ENCODE results near the gene FAM120A. TPM values are rescaled to one million over a fixed set of nuclear protein-coding genes. Genes with fewer than 3 reads are reported as not detected.

Gene FAM120A
- total and polyA plus RNA-seq, 9 of the 15 experiments (the other 6 are each of a cell fraction or from before 2014, with no cell fraction given), result 8.7 to 71.0 (median 42.2) TPM

DNA sequence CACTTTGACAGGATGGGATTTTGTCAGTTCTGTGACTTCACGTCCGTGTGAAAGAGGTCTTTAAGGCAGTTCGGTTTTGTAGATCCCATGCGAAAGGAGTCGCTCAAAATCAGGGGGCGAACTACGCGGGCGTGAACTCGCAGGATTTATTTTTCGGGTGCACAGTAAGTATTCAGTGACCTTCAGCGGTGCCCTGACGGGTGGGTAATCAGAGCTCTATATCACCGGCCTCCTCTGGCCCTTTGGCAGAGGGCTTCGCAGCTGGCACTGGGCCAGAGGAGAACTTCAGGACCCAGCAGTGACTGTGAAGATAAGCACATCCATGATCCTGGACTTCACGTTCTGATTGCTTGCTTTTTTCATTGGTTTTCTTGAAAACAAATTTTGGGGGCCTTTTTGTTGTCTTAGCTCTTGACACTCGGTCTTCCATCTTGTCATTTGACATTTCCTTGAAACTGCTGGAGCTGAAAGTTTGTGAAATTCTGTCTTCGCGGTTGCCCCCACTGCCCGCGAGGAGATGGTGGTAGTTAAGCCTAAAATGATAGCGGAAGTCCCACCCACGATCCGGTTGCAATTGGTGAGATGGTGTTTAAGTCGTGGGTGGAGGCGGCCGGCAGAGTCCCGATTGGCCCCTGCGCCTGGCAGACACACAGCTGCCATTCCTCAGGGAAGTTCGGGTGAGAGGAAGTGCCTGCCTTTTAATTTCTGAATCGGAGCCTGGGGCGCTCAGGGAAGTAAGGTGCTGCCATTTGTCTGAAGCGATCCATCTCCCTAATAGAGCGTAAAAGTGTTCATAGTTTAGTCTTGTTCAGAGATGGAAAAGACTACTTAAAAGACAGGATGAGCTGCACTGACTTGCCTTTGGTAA lies 1.8 kb downstream of the FAM120A start, which contains the start of gene FAM120AOS (continued):
- TF ChIP-seq, protein P1, sequence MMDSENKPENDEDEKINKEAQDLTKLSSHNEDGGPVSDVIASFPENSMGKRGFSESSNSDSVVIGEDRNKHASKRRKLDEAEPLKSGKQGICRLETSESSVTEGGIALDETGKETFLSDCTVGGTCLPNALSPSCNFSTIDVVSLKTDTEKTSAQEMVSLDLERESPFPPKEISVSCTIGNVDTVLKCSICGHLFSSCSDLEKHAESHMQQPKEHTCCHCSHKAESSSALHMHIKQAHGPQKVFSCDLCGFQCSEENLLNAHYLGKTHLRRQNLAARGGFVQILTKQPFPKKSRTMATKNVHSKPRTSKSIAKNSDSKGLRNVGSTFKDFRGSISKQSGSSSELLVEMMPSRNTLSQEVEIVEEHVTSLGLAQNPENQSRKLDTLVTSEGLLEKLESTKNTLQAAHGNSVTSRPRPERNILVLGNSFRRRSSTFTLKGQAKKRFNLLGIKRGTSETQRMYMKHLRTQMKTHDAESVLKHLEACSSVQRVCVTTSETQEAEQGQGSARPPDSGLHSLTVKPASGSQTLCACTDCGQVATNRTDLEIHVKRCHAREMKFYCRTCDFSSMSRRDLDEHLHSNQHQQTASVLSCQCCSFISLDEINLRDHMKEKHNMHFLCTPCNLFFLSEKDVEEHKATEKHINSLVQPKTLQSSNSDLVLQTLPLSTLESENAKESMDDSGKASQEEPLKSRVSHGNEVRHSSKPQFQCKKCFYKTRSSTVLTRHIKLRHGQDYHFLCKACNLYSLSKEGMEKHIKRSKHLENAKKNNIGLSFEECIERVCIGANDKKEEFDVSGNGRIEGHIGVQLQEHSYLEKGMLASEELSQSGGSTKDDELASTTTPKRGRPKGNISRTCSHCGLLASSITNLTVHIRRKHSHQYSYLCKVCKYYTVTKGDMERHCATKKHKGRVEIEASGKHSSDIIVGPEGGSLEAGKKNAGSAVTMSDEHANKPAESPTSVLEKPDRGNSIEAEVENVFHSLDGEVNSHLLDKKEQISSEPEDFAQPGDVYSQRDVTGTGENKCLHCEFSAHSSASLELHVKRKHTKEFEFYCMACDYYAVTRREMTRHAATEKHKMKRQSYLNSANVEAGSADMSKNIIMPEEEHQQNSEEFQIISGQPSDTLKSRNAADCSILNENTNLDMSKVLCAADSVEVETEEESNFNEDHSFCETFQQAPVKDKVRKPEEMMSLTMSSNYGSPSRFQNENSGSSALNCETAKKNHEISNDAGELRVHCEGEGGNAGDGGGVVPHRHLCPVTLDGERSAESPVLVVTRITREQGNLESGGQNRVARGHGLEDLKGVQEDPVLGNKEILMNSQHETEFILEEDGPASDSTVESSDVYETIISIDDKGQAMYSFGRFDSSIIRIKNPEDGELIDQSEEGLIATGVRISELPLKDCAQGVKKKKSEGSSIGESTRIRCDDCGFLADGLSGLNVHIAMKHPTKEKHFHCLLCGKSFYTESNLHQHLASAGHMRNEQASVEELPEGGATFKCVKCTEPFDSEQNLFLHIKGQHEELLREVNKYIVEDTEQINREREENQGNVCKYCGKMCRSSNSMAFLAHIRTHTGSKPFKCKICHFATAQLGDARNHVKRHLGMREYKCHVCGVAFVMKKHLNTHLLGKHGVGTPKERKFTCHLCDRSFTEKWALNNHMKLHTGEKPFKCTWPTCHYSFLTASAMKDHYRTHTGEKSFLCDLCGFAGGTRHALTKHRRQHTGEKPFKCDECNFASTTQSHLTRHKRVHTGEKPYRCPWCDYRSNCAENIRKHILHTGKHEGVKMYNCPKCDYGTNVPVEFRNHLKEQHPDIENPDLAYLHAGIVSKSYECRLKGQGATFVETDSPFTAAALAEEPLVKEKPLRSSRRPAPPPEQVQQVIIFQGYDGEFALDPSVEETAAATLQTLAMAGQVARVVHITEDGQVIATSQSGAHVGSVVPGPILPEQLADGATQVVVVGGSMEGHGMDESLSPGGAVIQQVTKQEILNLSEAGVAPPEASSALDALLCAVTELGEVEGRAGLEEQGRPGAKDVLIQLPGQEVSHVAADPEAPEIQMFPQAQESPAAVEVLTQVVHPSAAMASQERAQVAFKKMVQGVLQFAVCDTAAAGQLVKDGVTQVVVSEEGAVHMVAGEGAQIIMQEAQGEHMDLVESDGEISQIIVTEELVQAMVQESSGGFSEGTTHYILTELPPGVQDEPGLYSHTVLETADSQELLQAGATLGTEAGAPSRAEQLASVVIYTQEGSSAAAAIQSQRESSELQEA (IDR thresholded peaks at IDR 0.05; ENCODE audit: low read depth), result no peak
- TF ChIP-seq HIVEP1 (CRISPR knock-in tag; IDR thresholded peaks at IDR 0.05) (no peak), NR2C1 (IDR thresholded peaks at IDR 0.05) (no peak), NR2C1 (tag; IDR thresholded peaks at IDR 0.05) (peak; percentile 56), NR2F6 (CRISPR knock-in tag; IDR thresholded peaks at IDR 0.05) (no peak), MIER1 (IDR thresholded peaks at IDR 0.05; ENCODE audit: low read depth) (peak; percentile 47; the same call in 1 of the 2 replicates), ZNF232 (CRISPR knock-in tag; IDR thresholded peaks at IDR 0.05) (no peak), BMI1 (IDR thresholded peaks at IDR 0.05; ENCODE audit: low read length) (no peak), RBFOX2 (IDR thresholded peaks at IDR 0.05; ENCODE audit: low read depth, low read length) (peak; percentile 66), ZNF551 (CRISPR knock-in tag; IDR thresholded peaks at IDR 0.05) (no peak), HDAC1 (IDR thresholded peaks at IDR 0.05) (peak in 1 of 2 experiments; percentile 53; a peak in 1 of 4 replicates), CREBBP (IDR thresholded peaks at IDR 0.05; ENCODE audit: low read depth, low read length) (no peak), SETDB1 (IDR thresholded peaks at IDR 0.05; ENCODE audit: low read length) (no peak), NFRKB (IDR thresholded peaks at IDR 0.05; ENCODE audit: low read depth) (no peak)
- TF ChIP-seq, protein P2, sequence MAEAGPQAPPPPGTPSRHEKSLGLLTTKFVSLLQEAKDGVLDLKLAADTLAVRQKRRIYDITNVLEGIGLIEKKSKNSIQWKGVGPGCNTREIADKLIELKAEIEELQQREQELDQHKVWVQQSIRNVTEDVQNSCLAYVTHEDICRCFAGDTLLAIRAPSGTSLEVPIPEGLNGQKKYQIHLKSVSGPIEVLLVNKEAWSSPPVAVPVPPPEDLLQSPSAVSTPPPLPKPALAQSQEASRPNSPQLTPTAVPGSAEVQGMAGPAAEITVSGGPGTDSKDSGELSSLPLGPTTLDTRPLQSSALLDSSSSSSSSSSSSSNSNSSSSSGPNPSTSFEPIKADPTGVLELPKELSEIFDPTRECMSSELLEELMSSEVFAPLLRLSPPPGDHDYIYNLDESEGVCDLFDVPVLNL (CRISPR knock-in tag; IDR thresholded peaks at IDR 0.05; ENCODE audit: low read depth), result no peak
- TF ChIP-seq, protein P3, sequence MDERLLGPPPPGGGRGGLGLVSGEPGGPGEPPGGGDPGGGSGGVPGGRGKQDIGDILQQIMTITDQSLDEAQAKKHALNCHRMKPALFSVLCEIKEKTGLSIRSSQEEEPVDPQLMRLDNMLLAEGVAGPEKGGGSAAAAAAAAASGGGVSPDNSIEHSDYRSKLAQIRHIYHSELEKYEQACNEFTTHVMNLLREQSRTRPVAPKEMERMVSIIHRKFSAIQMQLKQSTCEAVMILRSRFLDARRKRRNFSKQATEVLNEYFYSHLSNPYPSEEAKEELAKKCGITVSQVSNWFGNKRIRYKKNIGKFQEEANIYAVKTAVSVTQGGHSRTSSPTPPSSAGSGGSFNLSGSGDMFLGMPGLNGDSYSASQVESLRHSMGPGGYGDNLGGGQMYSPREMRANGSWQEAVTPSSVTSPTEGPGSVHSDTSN (CRISPR knock-in tag; IDR thresholded peaks at IDR 0.05; ENCODE audit: low read depth), result peak; percentile 30; the same call in 1 of the 2 replicates
- TF ChIP-seq, protein P3 (tag; conservative IDR thresholded peaks at IDR 0.05; ENCODE audit: low read depth), result peak; percentile 97
